ENCODE results near the gene FAM168A.

DNA sequence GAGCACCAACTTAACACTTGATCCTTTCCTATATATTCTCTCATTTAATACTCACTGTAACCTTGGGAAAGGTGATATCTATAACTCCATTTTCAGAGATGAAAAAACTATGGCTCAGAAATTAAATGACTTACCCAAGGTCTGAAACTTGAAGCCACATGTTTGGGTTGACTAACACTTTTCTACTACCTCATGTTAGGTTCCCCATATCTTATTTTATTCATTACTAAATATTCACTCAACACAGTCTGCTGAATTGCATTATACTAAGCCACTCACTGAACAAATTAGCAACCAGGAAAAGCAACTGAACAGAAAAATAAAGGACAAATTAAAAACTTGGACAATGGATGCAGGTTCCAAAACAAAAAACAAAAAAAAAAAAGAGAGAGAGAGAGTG lies 59.9 kb downstream of the FAM168A start:
- no peak for TF ChIP-seq POLR2AphosphoS5 (IDR thresholded peaks at IDR 0.05)
- TF ChIP-seq, protein P1, sequence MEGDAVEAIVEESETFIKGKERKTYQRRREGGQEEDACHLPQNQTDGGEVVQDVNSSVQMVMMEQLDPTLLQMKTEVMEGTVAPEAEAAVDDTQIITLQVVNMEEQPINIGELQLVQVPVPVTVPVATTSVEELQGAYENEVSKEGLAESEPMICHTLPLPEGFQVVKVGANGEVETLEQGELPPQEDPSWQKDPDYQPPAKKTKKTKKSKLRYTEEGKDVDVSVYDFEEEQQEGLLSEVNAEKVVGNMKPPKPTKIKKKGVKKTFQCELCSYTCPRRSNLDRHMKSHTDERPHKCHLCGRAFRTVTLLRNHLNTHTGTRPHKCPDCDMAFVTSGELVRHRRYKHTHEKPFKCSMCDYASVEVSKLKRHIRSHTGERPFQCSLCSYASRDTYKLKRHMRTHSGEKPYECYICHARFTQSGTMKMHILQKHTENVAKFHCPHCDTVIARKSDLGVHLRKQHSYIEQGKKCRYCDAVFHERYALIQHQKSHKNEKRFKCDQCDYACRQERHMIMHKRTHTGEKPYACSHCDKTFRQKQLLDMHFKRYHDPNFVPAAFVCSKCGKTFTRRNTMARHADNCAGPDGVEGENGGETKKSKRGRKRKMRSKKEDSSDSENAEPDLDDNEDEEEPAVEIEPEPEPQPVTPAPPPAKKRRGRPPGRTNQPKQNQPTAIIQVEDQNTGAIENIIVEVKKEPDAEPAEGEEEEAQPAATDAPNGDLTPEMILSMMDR (IDR thresholded peaks at IDR 0.05) = no peak
- no peak for TF ChIP-seq POLR2A (IDR thresholded peaks at IDR 0.05)
